Measurements from ENCODE around the gene TMEM69. TPM values are rescaled to one million over a fixed set of nuclear protein-coding genes. Genes with fewer than 3 reads are reported as not detected.

TMEM69 gene
- total and polyA plus RNA-seq, 2 experiments from 2014 or later, result 30.6 to 33.5 TPM

DNA sequence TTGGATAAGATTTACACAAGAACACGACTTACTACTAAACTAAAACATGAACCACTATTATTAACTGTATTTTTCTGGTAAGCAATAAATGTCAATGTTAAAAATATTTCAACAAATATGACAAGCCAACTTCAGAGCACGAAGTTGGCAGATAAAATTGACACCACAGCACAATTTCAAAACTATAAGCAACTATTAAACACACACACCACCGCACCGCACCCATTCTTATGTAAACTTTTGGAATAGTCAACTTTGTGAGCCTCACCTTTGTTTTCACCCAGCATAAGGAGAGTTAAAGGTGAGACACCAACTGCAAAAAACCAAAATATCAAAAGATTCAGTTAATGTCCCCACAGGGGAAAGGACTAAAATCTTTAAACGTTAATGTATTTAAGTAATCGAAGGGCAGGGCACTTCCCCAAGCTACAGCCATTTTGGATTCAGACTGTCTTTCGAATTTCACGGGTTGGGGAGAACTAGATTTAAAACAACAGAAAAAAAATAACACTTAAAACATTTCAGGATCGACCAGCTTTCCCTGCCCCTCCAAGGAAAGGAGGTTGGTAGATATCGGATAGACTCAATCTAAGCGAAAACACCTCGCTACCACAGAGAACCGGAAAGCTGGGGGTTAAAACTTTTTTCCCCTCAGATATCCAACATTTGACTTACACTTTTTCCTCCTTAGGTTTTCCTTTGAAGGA, 2.5 kb upstream of the TMEM69 start:
- peaks cover 27% of the 10 kb centered on the region for H3K4me1 ChIP-seq (ENCODE audit: insufficient read depth)
- no peaks in the 10 kb centered on the region for H3K27me3 ChIP-seq
- H3K27ac ChIP-seq, result peak overlapping the region; percentile 93
- 1% methylated on average over 13 of the region's 13 CpGs for WGBS (ENCODE audit: low lambda C conversion rate, missing lambda C conversion rate)
- DNase-seq (ENCODE audit: low spot score), result peak; percentile 7
- peak overlapping the region; percentile 82 for H3K4me2 ChIP-seq
- no peaks in the 10 kb centered on the region for H3K36me3 ChIP-seq (replicated peaks; ENCODE audit: insufficient read depth, low read depth)
- H4K20me1 ChIP-seq (ENCODE audit: insufficient read depth, poor library complexity, severe bottlenecking), result peaks cover 44% of the 10 kb centered on the region
- H3K79me2 ChIP-seq, result peaks cover 80% of the 10 kb centered on the region
- peak overlapping the region; percentile 79 for H3K4me3 ChIP-seq
- H2AFZ ChIP-seq, result peak overlapping the region; percentile 82
- no peak for TF ChIP-seq EZH2 (IDR thresholded peaks at IDR 0.05; ENCODE audit: borderline replicate concordance)
- TF ChIP-seq EZH2phosphoT487 (IDR thresholded peaks at IDR 0.05; ENCODE audit: low read depth, severe bottlenecking, unreplicated experiment), result no peak
- TF ChIP-seq, protein P1, sequence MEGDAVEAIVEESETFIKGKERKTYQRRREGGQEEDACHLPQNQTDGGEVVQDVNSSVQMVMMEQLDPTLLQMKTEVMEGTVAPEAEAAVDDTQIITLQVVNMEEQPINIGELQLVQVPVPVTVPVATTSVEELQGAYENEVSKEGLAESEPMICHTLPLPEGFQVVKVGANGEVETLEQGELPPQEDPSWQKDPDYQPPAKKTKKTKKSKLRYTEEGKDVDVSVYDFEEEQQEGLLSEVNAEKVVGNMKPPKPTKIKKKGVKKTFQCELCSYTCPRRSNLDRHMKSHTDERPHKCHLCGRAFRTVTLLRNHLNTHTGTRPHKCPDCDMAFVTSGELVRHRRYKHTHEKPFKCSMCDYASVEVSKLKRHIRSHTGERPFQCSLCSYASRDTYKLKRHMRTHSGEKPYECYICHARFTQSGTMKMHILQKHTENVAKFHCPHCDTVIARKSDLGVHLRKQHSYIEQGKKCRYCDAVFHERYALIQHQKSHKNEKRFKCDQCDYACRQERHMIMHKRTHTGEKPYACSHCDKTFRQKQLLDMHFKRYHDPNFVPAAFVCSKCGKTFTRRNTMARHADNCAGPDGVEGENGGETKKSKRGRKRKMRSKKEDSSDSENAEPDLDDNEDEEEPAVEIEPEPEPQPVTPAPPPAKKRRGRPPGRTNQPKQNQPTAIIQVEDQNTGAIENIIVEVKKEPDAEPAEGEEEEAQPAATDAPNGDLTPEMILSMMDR (IDR thresholded peaks at IDR 0.05; ENCODE audit: poor library complexity), result no peak
- no peaks in the 10 kb centered on the region for H3K9me2 ChIP-seq (replicated peaks; ENCODE audit: insufficient read depth)
- no peaks in the 10 kb centered on the region for H3K9me3 ChIP-seq (ENCODE audit: low read depth)

DNA sequence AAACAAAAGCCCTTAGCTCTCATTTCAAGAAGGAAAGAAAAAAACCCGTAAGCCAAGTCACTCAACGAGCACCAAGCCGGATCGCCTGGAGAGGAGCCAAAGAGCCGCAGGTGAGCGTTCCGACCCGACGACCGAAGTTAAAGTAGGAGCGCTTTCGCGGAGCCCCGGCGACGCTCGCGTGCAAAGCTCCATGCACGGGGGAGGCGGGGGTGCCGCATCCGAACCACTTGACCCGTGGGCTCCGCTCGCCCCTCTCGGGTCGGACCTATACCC, 2.0 kb upstream of the TMEM69 start:
- peaks cover 23% of the 10 kb centered on the region for H3K4me1 ChIP-seq (ENCODE audit: insufficient read depth)
- peaks cover 80% of the 10 kb centered on the region for H3K79me2 ChIP-seq
- DNase-seq (ENCODE audit: low spot score), result peak; percentile 85
- peaks cover 39% of the 10 kb centered on the region for H4K20me1 ChIP-seq (ENCODE audit: insufficient read depth, poor library complexity, severe bottlenecking)
- no peaks in the 10 kb centered on the region for H3K9me3 ChIP-seq (ENCODE audit: low read depth)
- no peaks in the 10 kb centered on the region for H3K36me3 ChIP-seq (replicated peaks; ENCODE audit: insufficient read depth, low read depth)
- peak overlapping the region; percentile 82 for H2AFZ ChIP-seq
- peak overlapping the region; percentile 79 for H3K4me3 ChIP-seq
- TF ChIP-seq, protein P1 (IDR thresholded peaks at IDR 0.05; ENCODE audit: poor library complexity), result peak; percentile 9
- TF ChIP-seq EZH2 (IDR thresholded peaks at IDR 0.05; ENCODE audit: borderline replicate concordance), result no peak
- no peaks in the 10 kb centered on the region for H3K9me2 ChIP-seq (replicated peaks; ENCODE audit: insufficient read depth)
- WGBS (ENCODE audit: low lambda C conversion rate, missing lambda C conversion rate), result under 1% methylated on average over 27 of the region's 27 CpGs
- H3K27me3 ChIP-seq, result no peaks in the 10 kb centered on the region
- peak overlapping the region; percentile 82 for H3K4me2 ChIP-seq
- peak overlapping the region; percentile 93 for H3K27ac ChIP-seq

DNA sequence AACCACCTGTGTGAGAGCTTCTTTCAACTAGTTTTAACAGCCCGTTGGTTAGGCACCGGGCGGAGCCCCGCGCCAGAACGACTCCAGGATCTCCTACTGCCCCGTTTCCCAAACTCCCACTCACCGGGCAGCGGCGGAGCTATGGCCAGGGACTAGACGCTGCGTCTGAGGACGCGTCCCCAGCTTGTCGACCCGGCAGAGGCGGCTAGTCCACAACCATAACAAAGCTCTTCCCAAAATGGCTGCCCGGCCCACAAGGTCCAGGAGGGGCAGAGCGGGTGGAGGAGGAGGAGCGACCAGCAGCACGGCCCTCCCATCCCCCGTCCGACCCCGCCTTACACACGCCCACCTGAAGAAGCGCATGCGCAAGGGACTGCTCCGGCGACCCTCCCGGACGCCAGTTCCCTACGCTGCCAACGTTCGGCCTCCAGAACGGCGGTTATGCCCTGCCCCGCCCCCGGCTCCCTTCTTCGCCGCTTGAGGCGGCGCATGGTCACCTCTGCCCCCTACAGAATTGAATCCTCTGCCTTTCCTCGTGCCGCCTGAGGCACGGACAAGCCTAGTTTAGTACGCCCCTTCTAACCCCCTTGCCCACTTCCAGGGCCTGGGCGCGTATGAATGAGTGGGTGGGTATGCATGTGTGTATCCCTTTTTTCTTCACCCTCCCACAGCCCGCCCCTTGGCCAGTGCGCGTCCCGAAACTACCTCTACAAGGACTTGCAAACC, 1.5 kb upstream of the TMEM69 start, which contains the start of gene GPBP1L1:
Gene GPBP1L1 (minus strand): TSS at position 246 of the 726 bp plus-strand sequence. CDS start 27,446 bp downstream, outside the sequence.
- H3K4me2 ChIP-seq, result peak within 1 kb of the TSS; percentile 82
- H3K27me3 ChIP-seq, result no peaks in the 10 kb centered on the region
- DNase-seq (ENCODE audit: low spot score), result peak; percentile 99
- no peaks in the 10 kb centered on the region for H3K36me3 ChIP-seq (replicated peaks; ENCODE audit: insufficient read depth, low read depth)
- TF ChIP-seq, protein P1 (IDR thresholded peaks at IDR 0.05; ENCODE audit: poor library complexity), result no peak
- TF ChIP-seq EZH2 (IDR thresholded peaks at IDR 0.05; ENCODE audit: borderline replicate concordance) (no peak), EZH2phosphoT487 (IDR thresholded peaks at IDR 0.05; ENCODE audit: low read depth, severe bottlenecking, unreplicated experiment) (no peak)
- H3K9me2 ChIP-seq (replicated peaks; ENCODE audit: insufficient read depth), result no peaks in the 10 kb centered on the region
- H3K27ac ChIP-seq, result peak within 1 kb of the TSS; percentile 97
- WGBS (ENCODE audit: low lambda C conversion rate, missing lambda C conversion rate), result under 1% methylated on average over 47 of the region's 52 CpGs
- H2AFZ ChIP-seq, result peak within 1 kb of the TSS; percentile 82
- H3K79me2 ChIP-seq, result peaks cover 75% of the 10 kb centered on the region
- peak within 1 kb of the TSS; percentile 79 for H3K4me3 ChIP-seq
- peaks cover 19% of the 10 kb centered on the region for H3K4me1 ChIP-seq (ENCODE audit: insufficient read depth)
- peaks cover 34% of the 10 kb centered on the region for H4K20me1 ChIP-seq (ENCODE audit: insufficient read depth, poor library complexity, severe bottlenecking)
- H3K9me3 ChIP-seq (ENCODE audit: low read depth), result no peaks in the 10 kb centered on the region

All from hepatocyte (in vitro differentiated cells).